AG10803 (cell line): ENCODE results near the gene KCNH4.
A peak's percentile ranks its signal among the peaks of the same experiment; 100 is the strongest.
"Not testable (repeated sequence)": the region's sequence is repeated elsewhere in the genome, so short reads cannot be mapped to it uniquely, and the experiment has no call there.

Source experiments
- DNase-seq: peaks from one replicate; pipeline ENCODE4 v3.0.0; 2010; ENCODE audit warnings: low read depth
- H3K4me3 ChIP-seq: 2 replicates; pipeline ENCODE4 v1.5.1; 2011; ENCODE audit warnings: mild to moderate bottlenecking, low read length, control low read depth
- CTCF ChIP-seq: conservative IDR thresholded peaks from 2 replicates; pipeline ENCODE4 v1.5.1; 2011; ENCODE audit warnings: mild to moderate bottlenecking, low read length, control low read depth, inconsistent platforms

Gene KCNH4

GRCh38 chr17:42155614-42156045, 25.3 kb downstream of the KCNH4 start:
- H3K4me3 ChIP-seq: peak overlapping the region; percentile 58
- no peak for TF ChIP-seq CTCF
- no peak for DNase-seq

GRCh38 chr17:42153919-42154742, 26.8 kb downstream of the KCNH4 start:
- peak; percentile 43 for DNase-seq
- H3K4me3 ChIP-seq: peak overlapping the region; percentile 99
- TF ChIP-seq CTCF: no peak

GRCh38 chr17:42146911-42147607, 33.9 kb downstream of the KCNH4 start:
- TF ChIP-seq CTCF: no peak
- no peak for DNase-seq

GRCh38 chr17:42143138-42143537, 37.8 kb downstream of the KCNH4 start:
- DNase-seq, H3K4me3 ChIP-seq: not testable (repeated sequence)

More at GRCh38 chr17:42146911-42147607, 33.9 kb downstream of the KCNH4 start:
- no peak overlapping the region for H3K4me3 ChIP-seq

- TF ChIP-seq CTCF: no peak
- H3K4me3 ChIP-seq: no peak overlapping the region
- peak; percentile 88 for DNase-seq
Measured at GRCh38 chr17:42142371-42142896, 38.5 kb downstream of the KCNH4 start.

- no peak for DNase-seq
- no peak overlapping the region for H3K4me3 ChIP-seq
- no peak for TF ChIP-seq CTCF
Measured at GRCh38 chr17:42141382-42141781, 39.6 kb downstream of the KCNH4 start.

GRCh38 chr17:42140690-42141089, 40.3 kb downstream of the KCNH4 start:
- not testable (repeated sequence) for DNase-seq, H3K4me3 ChIP-seq
